GM12878 (cell line): Measurements from ENCODE around the gene CCDC61. TPM values are rescaled to one million over a fixed set of nuclear protein-coding genes. Genes with fewer than 3 reads are reported as not detected.

Source experiments
- ATAC-seq: fragments of 200-7000 bp; cut with Tn5 transposase; 3 replicates; pipeline ENCODE4 v1.9.1; 2020; ENCODE audit warnings: mild to moderate bottlenecking, moderate library complexity
- BruUV-seq: library from RNA; stranded (reverse); fragments of 400-500 nt; replicated peaks from 2 replicates; lab custom pipeline; 2021; lab: Mats Ljungman, UMichigan
- CTCF ChIA-PET: fragments of 300-600 bp; sonication (Branson Sonifier 250); formaldehyde crosslinking; extraction: SDS; loops from one replicate; lab custom pipeline; 2021; ENCODE audit warnings: inconsistent platforms; lab: Yijun Ruan, JAX
- POLR2A ChIA-PET: fragments of 350-600 bp; formaldehyde crosslinking; extraction: SDS; loops from one replicate; lab custom pipeline; 2021; ENCODE audit warnings: inconsistent platforms; lab: Charles Lee
- RAD21 ChIA-PET: fragments of 300-600 bp; sonication (Branson Sonifier 250); formaldehyde crosslinking; loops from one replicate; lab custom pipeline; 2023; ENCODE audit warnings: antibody characterized with exemption; ENCODE audit not compliant: unreplicated experiment; lab: Charles Lee
- SMC1A ChIA-PET: fragments of 300-600 bp; sonication (Branson Sonifier 250); formaldehyde crosslinking; loops from one replicate; lab custom pipeline; 2023; ENCODE audit not compliant: unreplicated experiment, uncharacterized antibody; lab: Charles Lee
- DNase-seq: peaks from one replicate; pipeline ENCODE4 v3.0.0-alpha.2; 2011; ENCODE audit warnings: low read depth, low spot score
- FAIRE-seq: peaks from 3 replicates; lab custom pipeline; 2011; peaks lifted over from hg19 to GRCh38; lab: Jason Lieb, UNC
- H2AFZ ChIP-seq: 2 replicates; pipeline ENCODE4 v1.6.0; 2011; ENCODE audit warnings: low read depth, low read length, control low read depth; ENCODE audit not compliant: control insufficient read depth
- H3K27ac ChIP-seq: 2 replicates; pipeline ENCODE4 v1.5.1; 2011; ENCODE audit warnings: control low read depth; ENCODE audit not compliant: control insufficient read depth, insufficient read depth
- H3K27me3 ChIP-seq, 2 experiments: replicated peaks in 1 of 2; 2 replicates each; pipeline versions ENCODE4 v1.6.0 to v1.6.1; 2011; ENCODE audit warnings: low read length in 1 of 2; ENCODE audit not compliant: control insufficient read depth in 2 of 2, insufficient read depth in 2 of 2
- H3K36me3 ChIP-seq, 2 experiments: 2 replicates each; pipeline ENCODE4 v1.5.1; 2011; ENCODE audit warnings: low read length in 1 of 2; ENCODE audit not compliant: control insufficient read depth in 2 of 2, insufficient read depth in 2 of 2
- H3K4me1 ChIP-seq: 2 replicates; pipeline ENCODE4 v1.6.1; 2011; ENCODE audit warnings: mild to moderate bottlenecking, low read length, moderate library complexity, mixed read lengths; ENCODE audit not compliant: control insufficient read depth, insufficient read depth
- H3K4me2 ChIP-seq: 2 replicates; pipeline ENCODE4 v1.6.0; 2011; ENCODE audit warnings: control low read depth; ENCODE audit not compliant: control insufficient read depth, insufficient read depth
- H3K4me3 ChIP-seq: fragments of 200-600 bp; sonication (generic); 2 replicates; pipeline ENCODE4 v1.5.1; 2016
- H3K79me2 ChIP-seq: 2 replicates; pipeline ENCODE4 v1.6.0; 2011; ENCODE audit warnings: low read length; ENCODE audit not compliant: control insufficient read depth, insufficient read depth
- H3K9ac ChIP-seq: 2 replicates; pipeline ENCODE4 v1.8.0; 2011; ENCODE audit warnings: low read length, control low read depth, mixed read lengths; ENCODE audit not compliant: control insufficient read depth, insufficient read depth
- H3K9me3 ChIP-seq: replicated peaks from 3 replicates; pipeline ENCODE4 v1.5.1; 2011; ENCODE audit warnings: mild to moderate bottlenecking, low read length; ENCODE audit not compliant: control insufficient read depth, insufficient read depth
- H4K20me1 ChIP-seq: 2 replicates; pipeline ENCODE4 v1.6.0; 2011; ENCODE audit not compliant: control insufficient read depth, insufficient read depth
- ASH2L ChIP-seq: fragments of 300-600, 200-600 bp; sonication (generic); IDR thresholded peaks from 2 replicates; pipeline ENCODE4 v1.6.1; 2017; ENCODE audit warnings: low read depth, mild to moderate bottlenecking, borderline replicate concordance
- ATF7 ChIP-seq: fragments of 450-650 bp; IDR thresholded peaks from 2 replicates; pipeline ENCODE4 v1.6.1; 2016; ENCODE audit warnings: low read depth, mild to moderate bottlenecking
- BMI1 ChIP-seq: fragments of 450-650 bp; IDR thresholded peaks from 2 replicates; pipeline ENCODE4 v1.6.1; 2016; ENCODE audit warnings: mild to moderate bottlenecking, moderate library complexity, borderline replicate concordance
- CBX5 ChIP-seq: sonication (generic); IDR thresholded peaks from 2 replicates; pipeline ENCODE4 v1.6.1; 2016; ENCODE audit warnings: low read depth, moderate library complexity, mild to moderate bottlenecking, inconsistent platforms
- CREB1 ChIP-seq: IDR thresholded peaks from 2 replicates; pipeline ENCODE4 v1.6.1; 2012; ENCODE audit warnings: low read depth, mild to moderate bottlenecking, inconsistent platforms
- GABPA ChIP-seq: IDR thresholded peaks from 2 replicates; pipeline ENCODE4 v1.6.1; 2014; ENCODE audit warnings: antibody characterized with exemption, low read depth, mild to moderate bottlenecking, inconsistent platforms
- GATAD2B ChIP-seq: fragments of 450-650 bp; conservative IDR thresholded peaks from 2 replicates; pipeline ENCODE4 v1.6.1; 2017; ENCODE audit warnings: low read depth, mild to moderate bottlenecking, moderate library complexity
- IKZF1 ChIP-seq: fragments of 450-650 bp; conservative IDR thresholded peaks from 2 replicates; pipeline ENCODE4 v1.6.1; 2017; ENCODE audit warnings: antibody characterized with exemption, mild to moderate bottlenecking
- PKNOX1 ChIP-seq: fragments of 450-650 bp; IDR thresholded peaks from 2 replicates; pipeline ENCODE4 v1.6.1; 2016; ENCODE audit warnings: mild to moderate bottlenecking
- RCOR1 ChIP-seq: conservative IDR thresholded peaks from 2 replicates; pipeline ENCODE4 v1.6.1; 2012; ENCODE audit warnings: low read depth, low read length, improper control_type of control experiment
- TCF7 ChIP-seq: IDR thresholded peaks from 2 replicates; pipeline ENCODE4 v1.6.1; 2014; ENCODE audit warnings: antibody characterized with exemption, borderline replicate concordance
- YY1 ChIP-seq: IDR thresholded peaks from 2 replicates; pipeline ENCODE4 v1.6.1; 2011; ENCODE audit warnings: low read depth, mild to moderate bottlenecking, low read length
- ZNF207 ChIP-seq: fragments of 450-650 bp; IDR thresholded peaks from 2 replicates; pipeline ENCODE4 v1.6.1; 2014; ENCODE audit warnings: antibody characterized with exemption, mild to moderate bottlenecking, borderline replicate concordance
- ZSCAN29 ChIP-seq: fragments of 450-650 bp; IDR thresholded peaks from 2 replicates; pipeline ENCODE4 v1.6.1; 2017; ENCODE audit warnings: mild to moderate bottlenecking, moderate library complexity
- WGBS: methylation state at CpG from one replicate; pipeline ENCODE4 v1.1.6; 2016; ENCODE audit warnings: low lambda C conversion rate; ENCODE audit not compliant: insufficient replicate concordance, insufficient coverage; ENCODE audit errors: missing lambda C conversion rate; 5-methylcytosine and 5-hydroxymethylcytosine counted together
- in situ Hi-C: fragments of 300-500 bp; cut with MboI; formaldehyde crosslinking; loops from 9 replicates; pipeline ENCODE4 v1.14.3; 2018; ENCODE audit warnings: mixed read lengths
- intact Hi-C: fragments of 100-400 bp; cut with micrococcal nuclease; formaldehyde crosslinking; loops from one replicate; pipeline ENCODE4 v1.14.2; 2022; ENCODE audit not compliant: unreplicated experiment
- polyA plus RNA-seq, 11 experiments: library from polyadenylated mRNA; depleted of rRNA in 4 of 11; unstranded in 6 of 11; stranded (reverse) in 5 of 11; fragments of >200 nt; fragmentation: Nextera tagmentation in 4 of 11; fragmentation: Illumina TruSeq in 1 of 11; extraction: Ambion mirVana in 4 of 11; extraction: Trizol in 1 of 11; gene quantifications; 1 replicate in 1 of 11; 2 replicates in 10 of 11; pipeline versions ENCODE4 v1.2.1 to v1.2.3, GENCODE V29; 2011 to 2016; ENCODE audit warnings: inconsistent platforms in 2 of 11, missing spikeins in 2 of 11, low read depth in 1 of 11
- total RNA-seq, 4 experiments: library from RNA; depleted of rRNA in 3 of 4; stranded (reverse); fragments of >200 nt in 3 of 4; fragmentation: Illumina TruSeq in 1 of 4; extraction: Trizol in 1 of 4; gene quantifications; 2 replicates each; pipeline versions ENCODE4 v1.2.1 to v1.2.3, GENCODE V29; 2013 to 2021
- TF ChIP-seq, protein P1 (sequence below): IDR thresholded peaks from 2 replicates; pipeline ENCODE4 v1.6.1; 2012; ENCODE audit warnings: mild to moderate bottlenecking, low read depth, low read length
- TF ChIP-seq, protein P2 (sequence below): fragments of 450-650 bp; conservative IDR thresholded peaks from 2 replicates; pipeline ENCODE4 v1.6.1; 2017; ENCODE audit warnings: mild to moderate bottlenecking, moderate library complexity

The CCDC61 gene
- total and polyA plus RNA-seq, 10 of the 15 experiments (the other 5 are each of a cell fraction or from before 2014, with no cell fraction given): 0.27 to 27.1 (median 8.7) TPM

DNA sequence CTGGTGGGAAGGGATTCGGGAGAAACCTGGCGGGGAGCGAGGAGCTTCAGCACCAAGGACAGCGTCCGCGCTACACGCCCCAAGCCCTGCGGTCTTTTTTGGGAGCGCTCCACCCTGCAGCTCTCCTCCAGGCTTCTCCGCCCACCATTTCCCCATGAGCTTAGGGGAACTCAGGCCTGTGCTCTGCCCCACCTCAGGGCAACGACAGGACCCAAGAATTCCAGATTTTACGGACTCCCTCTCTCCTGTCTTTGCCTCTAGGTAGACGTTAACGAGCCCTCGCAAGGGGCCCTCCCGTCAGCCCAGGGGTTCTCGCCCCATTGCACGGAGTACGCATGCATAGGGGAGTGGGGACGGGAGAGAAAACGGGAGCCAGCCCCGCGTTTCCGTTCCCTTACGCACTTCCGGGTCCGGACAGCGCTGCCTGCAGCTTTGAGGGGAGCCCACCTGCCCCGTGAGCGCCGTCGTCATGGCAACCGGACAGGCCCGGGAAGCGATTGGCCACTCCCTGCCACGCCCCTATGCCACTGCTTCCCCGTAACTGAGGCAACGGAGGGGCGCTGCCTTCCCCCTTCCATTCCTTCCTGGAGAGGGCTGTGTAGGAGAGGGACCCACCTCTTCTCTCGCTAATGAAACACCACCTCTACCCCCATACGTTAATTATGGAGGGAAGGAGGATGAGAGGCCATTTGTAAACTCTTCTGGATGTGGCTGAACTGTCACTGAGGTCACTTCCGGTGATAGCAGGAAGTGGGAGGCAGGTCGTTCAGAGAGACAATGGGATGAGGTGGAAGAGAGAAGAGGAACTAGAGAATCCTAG, 42.4 kb upstream of the CCDC61 start:
- in situ Hi-C loops: no loop called here
- H3K4me1 ChIP-seq: peaks cover 5% of the 10 kb centered on the region
- ChIA-PET CTCF (interaction anchor here (0.9 kb wide), 1 partner anchor 75 kb away, joined by 4 read pairs; no protein-coding TSS in a partner anchor), POLR2A (interaction anchor here (0.6 kb wide), 1 partner anchor 8 kb away, joined by 3 read pairs; no protein-coding TSS in a partner anchor), SMC1A (no interaction called here), RAD21 (no interaction called here)
- H4K20me1 ChIP-seq: no peaks in the 10 kb centered on the region
- intact Hi-C loops: no loop called here
- BruUV-seq: no TSS peak
- peak overlapping the region; percentile 66 for H3K4me2 ChIP-seq
- H3K9ac ChIP-seq: no peak overlapping the region
- H3K27me3 ChIP-seq: no peaks in the 10 kb centered on the region
- no peaks in the 10 kb centered on the region for H3K36me3 ChIP-seq
- H3K4me3 ChIP-seq: 0 out of 2 replicates have a peak overlapping the region, but pooled peaks have one; percentile 25
- peaks cover 3% of the 10 kb centered on the region; the same call in 2 of the 3 replicates for H3K9me3 ChIP-seq
- FAIRE-seq (peak; percentile 62), ATAC-seq (peak; percentile 21; the same call in 2 of the 3 replicates), DNase-seq (no peak)
- H3K79me2 ChIP-seq: no peaks in the 10 kb centered on the region
- no peak overlapping the region for H3K27ac ChIP-seq
- H2AFZ ChIP-seq: peak overlapping the region; percentile 84
- 18% methylated on average over 43 of the region's 43 CpGs for WGBS
- TF ChIP-seq YY1 (peak; percentile 71; the same call in 1 of the 2 replicates), ZNF207 (no peak), PKNOX1 (peak; percentile 7; the same call in 1 of the 2 replicates), CREB1 (peak; percentile 28; the same call in 1 of the 2 replicates), BMI1 (peak; percentile 71), ZSCAN29 (no peak), ASH2L (no peak), GABPA (peak; percentile 85), IKZF1 (no peak), TCF7 (no peak), GATAD2B (no peak), RCOR1 (no peak), CBX5 (0 out of 2 replicates have a peak, but pooled peaks have one; percentile 33), ATF7 (no peak)
- TF ChIP-seq, protein P1, sequence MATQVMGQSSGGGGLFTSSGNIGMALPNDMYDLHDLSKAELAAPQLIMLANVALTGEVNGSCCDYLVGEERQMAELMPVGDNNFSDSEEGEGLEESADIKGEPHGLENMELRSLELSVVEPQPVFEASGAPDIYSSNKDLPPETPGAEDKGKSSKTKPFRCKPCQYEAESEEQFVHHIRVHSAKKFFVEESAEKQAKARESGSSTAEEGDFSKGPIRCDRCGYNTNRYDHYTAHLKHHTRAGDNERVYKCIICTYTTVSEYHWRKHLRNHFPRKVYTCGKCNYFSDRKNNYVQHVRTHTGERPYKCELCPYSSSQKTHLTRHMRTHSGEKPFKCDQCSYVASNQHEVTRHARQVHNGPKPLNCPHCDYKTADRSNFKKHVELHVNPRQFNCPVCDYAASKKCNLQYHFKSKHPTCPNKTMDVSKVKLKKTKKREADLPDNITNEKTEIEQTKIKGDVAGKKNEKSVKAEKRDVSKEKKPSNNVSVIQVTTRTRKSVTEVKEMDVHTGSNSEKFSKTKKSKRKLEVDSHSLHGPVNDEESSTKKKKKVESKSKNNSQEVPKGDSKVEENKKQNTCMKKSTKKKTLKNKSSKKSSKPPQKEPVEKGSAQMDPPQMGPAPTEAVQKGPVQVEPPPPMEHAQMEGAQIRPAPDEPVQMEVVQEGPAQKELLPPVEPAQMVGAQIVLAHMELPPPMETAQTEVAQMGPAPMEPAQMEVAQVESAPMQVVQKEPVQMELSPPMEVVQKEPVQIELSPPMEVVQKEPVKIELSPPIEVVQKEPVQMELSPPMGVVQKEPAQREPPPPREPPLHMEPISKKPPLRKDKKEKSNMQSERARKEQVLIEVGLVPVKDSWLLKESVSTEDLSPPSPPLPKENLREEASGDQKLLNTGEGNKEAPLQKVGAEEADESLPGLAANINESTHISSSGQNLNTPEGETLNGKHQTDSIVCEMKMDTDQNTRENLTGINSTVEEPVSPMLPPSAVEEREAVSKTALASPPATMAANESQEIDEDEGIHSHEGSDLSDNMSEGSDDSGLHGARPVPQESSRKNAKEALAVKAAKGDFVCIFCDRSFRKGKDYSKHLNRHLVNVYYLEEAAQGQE: peak; percentile 93
- TF ChIP-seq, protein P2, sequence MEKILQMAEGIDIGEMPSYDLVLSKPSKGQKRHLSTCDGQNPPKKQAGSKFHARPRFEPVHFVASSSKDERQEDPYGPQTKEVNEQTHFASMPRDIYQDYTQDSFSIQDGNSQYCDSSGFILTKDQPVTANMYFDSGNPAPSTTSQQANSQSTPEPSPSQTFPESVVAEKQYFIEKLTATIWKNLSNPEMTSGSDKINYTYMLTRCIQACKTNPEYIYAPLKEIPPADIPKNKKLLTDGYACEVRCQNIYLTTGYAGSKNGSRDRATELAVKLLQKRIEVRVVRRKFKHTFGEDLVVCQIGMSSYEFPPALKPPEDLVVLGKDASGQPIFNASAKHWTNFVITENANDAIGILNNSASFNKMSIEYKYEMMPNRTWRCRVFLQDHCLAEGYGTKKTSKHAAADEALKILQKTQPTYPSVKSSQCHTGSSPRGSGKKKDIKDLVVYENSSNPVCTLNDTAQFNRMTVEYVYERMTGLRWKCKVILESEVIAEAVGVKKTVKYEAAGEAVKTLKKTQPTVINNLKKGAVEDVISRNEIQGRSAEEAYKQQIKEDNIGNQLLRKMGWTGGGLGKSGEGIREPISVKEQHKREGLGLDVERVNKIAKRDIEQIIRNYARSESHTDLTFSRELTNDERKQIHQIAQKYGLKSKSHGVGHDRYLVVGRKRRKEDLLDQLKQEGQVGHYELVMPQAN: no peak
